ENCODE measurements around the gene DGCR2.

DNA sequence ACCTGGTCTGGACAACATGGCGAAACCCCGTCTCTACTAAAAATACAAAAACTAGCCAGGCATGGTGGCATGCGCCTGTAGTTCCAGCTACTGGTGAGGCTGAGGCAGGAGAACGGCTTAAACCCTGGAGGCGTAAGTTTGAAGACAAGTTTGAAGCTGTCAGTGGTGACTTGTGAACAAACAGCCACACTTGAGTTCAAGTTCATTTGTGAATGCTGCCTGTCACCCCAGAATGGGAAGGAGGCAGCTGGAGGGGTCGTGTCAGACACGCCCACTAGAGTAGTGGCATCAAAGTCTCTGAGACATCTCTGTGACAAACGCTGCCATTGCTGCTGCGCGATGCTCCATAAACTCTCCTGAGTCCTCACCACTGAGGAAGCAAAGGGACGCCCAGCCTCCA is 74.2 kb downstream of the DGCR2 start:
- TF ChIP-seq YY1 (IDR thresholded peaks at IDR 0.05; ENCODE audit: insufficient read depth, insufficient read length) = no peak
- TF ChIP-seq ZNF274 (IDR thresholded peaks at IDR 0.05; ENCODE audit: low read depth, low read length) = no peak
